ENCODE data around the gene CAPNS1.

CAPNS1 gene

GRCh38 chr19:36111200-36111539 is 28.7 kb upstream of the CAPNS1 start (continued):
- TF ChIP-seq POU6F1 (CRISPR knock-in tag; IDR thresholded peaks at IDR 0.05; ENCODE audit: borderline replicate concordance, low read depth), result no peak

GRCh38 chr19:36112678-36113077 is 27.2 kb upstream of the CAPNS1 start:
- no peak for TF ChIP-seq TOX (CRISPR knock-in tag; IDR thresholded peaks at IDR 0.05; ENCODE audit: borderline replicate concordance)
- no peak for TF ChIP-seq CSDC2 (CRISPR knock-in tag; IDR thresholded peaks at IDR 0.05)
- no peak for TF ChIP-seq ZC3H10 (CRISPR knock-in tag; IDR thresholded peaks at IDR 0.05)
- TF ChIP-seq ARNTL (CRISPR knock-in tag; IDR thresholded peaks at IDR 0.05; ENCODE audit: borderline replicate concordance, low read depth), result no peak
- ATAC-seq, result no peak

GRCh38 chr19:36113425-36113824 is 26.4 kb upstream of the CAPNS1 start:
- TF ChIP-seq TOX (CRISPR knock-in tag; IDR thresholded peaks at IDR 0.05; ENCODE audit: borderline replicate concordance) (no peak), ISL1 (CRISPR knock-in tag; IDR thresholded peaks at IDR 0.05) (no peak), CSRNP3 (CRISPR knock-in tag; IDR thresholded peaks at IDR 0.05) (no peak), ZNF565 (CRISPR knock-in tag; conservative IDR thresholded peaks at IDR 0.05; ENCODE audit: low read depth) (no peak), ESRRG (CRISPR knock-in tag; IDR thresholded peaks at IDR 0.05) (no peak), CREB5 (CRISPR knock-in tag; IDR thresholded peaks at IDR 0.05; ENCODE audit: low read depth) (no peak), GLIS3 (CRISPR knock-in tag; IDR thresholded peaks at IDR 0.05) (no peak), OSR1 (CRISPR knock-in tag; IDR thresholded peaks at IDR 0.05) (no peak), ARNTL (CRISPR knock-in tag; IDR thresholded peaks at IDR 0.05; ENCODE audit: borderline replicate concordance, low read depth) (no peak), RARB (CRISPR knock-in tag; IDR thresholded peaks at IDR 0.05) (no peak), ZNF8 (CRISPR knock-in tag; IDR thresholded peaks at IDR 0.05) (no peak), TSHZ2 (CRISPR knock-in tag; IDR thresholded peaks at IDR 0.05) (no peak), ZFP3 (CRISPR knock-in tag; IDR thresholded peaks at IDR 0.05) (no peak), BACH2 (CRISPR knock-in tag; IDR thresholded peaks at IDR 0.05; ENCODE audit: borderline replicate concordance) (no peak), ZC3H10 (CRISPR knock-in tag; IDR thresholded peaks at IDR 0.05) (no peak), PPARA (CRISPR knock-in tag; IDR thresholded peaks at IDR 0.05; ENCODE audit: borderline replicate concordance) (no peak), CSDC2 (CRISPR knock-in tag; IDR thresholded peaks at IDR 0.05) (no peak), PATZ1 (CRISPR knock-in tag; IDR thresholded peaks at IDR 0.05; ENCODE audit: borderline replicate concordance) (no peak), ZFP30 (CRISPR knock-in tag; IDR thresholded peaks at IDR 0.05) (no peak), POU6F1 (CRISPR knock-in tag; IDR thresholded peaks at IDR 0.05; ENCODE audit: borderline replicate concordance, low read depth) (no peak)
- no peak for ATAC-seq

Data from SK-N-SH treated with all-trans-retinoic acid at 6 μM for 48 hours (cell line).